GM19467 (cell line): ENCODE results near the gene SLC7A1.

Experiments used
- ATAC-seq: cut with Tn5 transposase; IDR thresholded peaks from one replicate; pipeline ENCODE4 v1.9.1; 2021; ENCODE audit warnings: mild to moderate bottlenecking, moderate library complexity; ENCODE audit not compliant: unreplicated experiment

Gene SLC7A1

DNA sequence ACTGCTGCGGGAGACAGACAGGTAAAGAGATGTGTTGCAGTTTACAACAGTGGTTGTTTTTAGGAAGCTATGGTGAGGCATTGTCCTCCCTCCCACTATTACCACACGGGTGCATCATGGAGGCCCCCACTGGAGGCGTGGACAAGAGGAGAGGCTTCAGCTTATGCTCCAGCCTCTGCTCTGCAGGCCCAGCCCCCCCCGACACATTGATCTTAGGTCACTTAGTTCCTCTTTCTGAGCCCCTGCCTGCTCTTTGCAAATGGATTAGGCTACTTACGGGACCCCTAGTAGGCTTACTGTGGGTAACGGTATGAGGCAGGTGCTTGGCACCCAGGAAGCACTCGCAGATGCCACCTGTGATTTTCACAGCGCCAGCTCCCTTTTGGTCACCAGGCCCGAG lies 123.9 kb downstream of the SLC7A1 start:
- ATAC-seq: no peak

GRCh38 chr13:29465741-29466293 lies 129.7 kb downstream of the SLC7A1 start:
- ATAC-seq: no peak

DNA sequence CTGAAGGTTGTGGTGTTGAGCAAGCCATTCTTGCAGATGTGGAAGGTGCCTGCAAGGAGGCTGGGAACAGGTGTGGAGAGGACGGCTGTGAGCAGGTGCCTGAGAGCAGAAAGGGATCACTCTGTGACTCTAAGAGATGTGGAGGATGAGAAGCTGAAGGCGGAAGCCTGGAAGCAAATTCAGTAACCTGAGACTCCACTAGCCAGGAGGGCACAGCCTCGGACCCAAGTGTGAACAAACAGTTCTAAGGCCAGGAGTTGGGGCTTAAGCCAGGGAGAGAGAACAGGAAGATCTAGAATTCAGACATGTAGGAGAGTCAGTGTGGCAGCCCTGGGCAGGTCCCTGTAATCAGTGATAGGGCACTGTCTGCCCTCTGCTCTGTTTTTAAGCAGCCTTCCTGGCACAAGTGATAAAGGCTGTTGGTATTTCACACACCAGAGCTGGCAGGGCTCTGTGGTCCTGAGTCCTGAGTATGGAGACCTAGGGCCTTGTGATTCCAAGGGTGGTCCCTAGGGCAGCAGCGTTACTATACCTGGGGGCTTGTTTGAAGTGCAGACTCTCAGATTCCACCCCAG lies 131.3 kb downstream of the SLC7A1 start:
- ATAC-seq: no peak

- ATAC-seq: no peak
Measured at GRCh38 chr13:29459813-29460355, 135.6 kb downstream of the SLC7A1 start.
